Nephron progenitor cell (in vitro differentiated cells): ENCODE data around the gene OR5AP2.
"Not testable (repeated sequence)": the region's sequence is repeated elsewhere in the genome, so short reads cannot be mapped to it uniquely, and the experiment has no call there.

Source experiments
- DNase-seq: peaks from one replicate; pipeline ENCODE4 v3.0.0; 2021
- H3K27ac Mint-ChIP-seq: 2 replicates; pipeline ENCODE4 v1.8.0; 2021; ENCODE audit warnings: mild to moderate bottlenecking, moderate library complexity, mixed read lengths
- H3K27me3 Mint-ChIP-seq: 2 replicates; pipeline ENCODE4 v1.8.0; 2021; ENCODE audit warnings: mild to moderate bottlenecking, low read depth, mixed read lengths; ENCODE audit not compliant: poor library complexity
- H3K36me3 Mint-ChIP-seq: 2 replicates; pipeline ENCODE4 v1.8.0; 2021; ENCODE audit warnings: low read depth, mixed read lengths
- H3K4me1 Mint-ChIP-seq: 2 replicates; pipeline ENCODE4 v1.8.0; 2021; ENCODE audit warnings: mixed read lengths
- H3K4me3 Mint-ChIP-seq: 2 replicates; pipeline ENCODE4 v1.8.0; 2021; ENCODE audit warnings: mild to moderate bottlenecking, moderate library complexity, mixed read lengths
- H3K9me3 Mint-ChIP-seq: 2 replicates; pipeline ENCODE4 v1.8.0; 2021; ENCODE audit warnings: mild to moderate bottlenecking, moderate library complexity, mixed read lengths
- TF ChIP-seq, protein P1 (sequence below): fragments of 200-600 bp; sonication (generic); IDR thresholded peaks from 2 replicates; pipeline ENCODE4 v1.5.0; 2021; ENCODE audit warnings: antibody characterized with exemption

Gene OR5AP2

DNA sequence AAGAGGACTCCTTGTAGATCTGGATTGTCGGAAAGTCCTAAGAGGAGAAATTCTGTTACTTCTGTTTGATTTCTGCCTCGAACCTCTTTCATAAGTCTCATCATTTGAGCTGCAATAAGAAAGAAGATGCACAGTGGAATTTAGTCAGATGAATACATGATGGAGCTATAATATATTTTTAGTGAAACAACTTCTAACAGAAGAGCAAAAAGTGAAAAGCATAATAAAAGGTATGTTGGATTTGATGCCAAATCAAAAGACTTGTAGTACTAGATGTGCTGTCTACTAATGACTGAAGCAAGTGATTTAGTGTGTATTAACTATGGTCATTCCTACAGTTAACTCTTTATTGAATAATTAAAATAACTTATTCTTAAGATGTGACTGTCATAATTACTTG is at the start of gene OR5AP2:
OR5AP2 (minus strand) TSS at position 101 of the 400 bp plus-strand sequence; CDS start at position 101, 0 bp downstream.
- no peak for DNase-seq
- TF ChIP-seq, protein P1, sequence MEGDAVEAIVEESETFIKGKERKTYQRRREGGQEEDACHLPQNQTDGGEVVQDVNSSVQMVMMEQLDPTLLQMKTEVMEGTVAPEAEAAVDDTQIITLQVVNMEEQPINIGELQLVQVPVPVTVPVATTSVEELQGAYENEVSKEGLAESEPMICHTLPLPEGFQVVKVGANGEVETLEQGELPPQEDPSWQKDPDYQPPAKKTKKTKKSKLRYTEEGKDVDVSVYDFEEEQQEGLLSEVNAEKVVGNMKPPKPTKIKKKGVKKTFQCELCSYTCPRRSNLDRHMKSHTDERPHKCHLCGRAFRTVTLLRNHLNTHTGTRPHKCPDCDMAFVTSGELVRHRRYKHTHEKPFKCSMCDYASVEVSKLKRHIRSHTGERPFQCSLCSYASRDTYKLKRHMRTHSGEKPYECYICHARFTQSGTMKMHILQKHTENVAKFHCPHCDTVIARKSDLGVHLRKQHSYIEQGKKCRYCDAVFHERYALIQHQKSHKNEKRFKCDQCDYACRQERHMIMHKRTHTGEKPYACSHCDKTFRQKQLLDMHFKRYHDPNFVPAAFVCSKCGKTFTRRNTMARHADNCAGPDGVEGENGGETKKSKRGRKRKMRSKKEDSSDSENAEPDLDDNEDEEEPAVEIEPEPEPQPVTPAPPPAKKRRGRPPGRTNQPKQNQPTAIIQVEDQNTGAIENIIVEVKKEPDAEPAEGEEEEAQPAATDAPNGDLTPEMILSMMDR: no peak
- H3K27me3 Mint-ChIP-seq: no peaks in the 10 kb centered on the region
- no peak within 1 kb of the TSS for H3K4me3 Mint-ChIP-seq
- H3K4me1 Mint-ChIP-seq: no peaks in the 10 kb centered on the region
- no peaks in the 10 kb centered on the region for H3K36me3 Mint-ChIP-seq
- H3K27ac Mint-ChIP-seq: no peak within 1 kb of the TSS
- no peaks in the 10 kb centered on the region for H3K9me3 Mint-ChIP-seq

DNA sequence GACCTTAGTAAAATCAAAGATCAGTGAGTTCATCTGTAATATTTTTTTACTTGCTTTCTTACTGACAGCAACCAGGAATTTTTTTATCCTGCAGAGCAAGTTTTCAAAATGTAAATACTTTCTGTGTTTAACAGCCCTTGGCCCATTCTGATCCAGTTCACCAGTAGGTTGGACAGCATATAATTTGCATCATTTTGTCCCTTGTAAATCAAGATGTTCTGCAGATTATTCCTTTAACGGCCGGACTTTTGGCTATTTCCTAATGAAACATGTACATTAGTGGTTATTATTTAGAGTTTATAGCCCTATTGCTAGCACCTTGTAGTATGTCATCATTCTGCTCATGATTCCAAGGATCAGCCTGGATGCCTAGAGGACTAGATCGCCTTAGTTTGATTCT is 48.9 kb upstream of the OR5AP2 start:
- not testable (repeated sequence) for H3K4me3 Mint-ChIP-seq, DNase-seq, H3K9me3 Mint-ChIP-seq, H3K4me1 Mint-ChIP-seq, H3K36me3 Mint-ChIP-seq, H3K27me3 Mint-ChIP-seq, H3K27ac Mint-ChIP-seq

DNA sequence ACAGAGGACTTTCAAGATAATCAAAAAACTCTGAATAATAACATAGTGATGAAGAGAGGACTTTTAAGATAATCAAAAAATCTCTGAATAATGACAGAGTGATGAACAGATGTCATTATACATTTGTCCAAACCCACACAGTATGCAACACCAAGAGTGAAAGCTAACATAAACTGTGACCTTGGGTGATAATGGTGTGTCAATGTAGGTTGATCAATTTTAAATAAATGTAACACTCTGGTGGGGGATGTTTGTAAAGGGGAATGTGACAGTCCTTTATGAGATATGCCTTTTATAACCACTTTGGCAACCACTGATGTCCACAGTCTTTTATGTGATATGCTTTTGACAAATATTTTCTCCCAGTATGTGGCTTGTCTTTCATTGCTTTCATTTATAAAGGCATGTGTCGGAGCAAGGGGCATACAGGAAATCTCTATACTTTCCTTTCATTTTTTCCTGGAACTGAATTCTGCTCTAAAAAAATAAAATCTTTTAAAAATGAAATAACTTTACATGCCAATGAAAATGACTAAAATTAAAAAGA is 46.4 kb upstream of the OR5AP2 start:
- DNase-seq: no peak
- H3K27ac Mint-ChIP-seq: no peak overlapping the region
- H3K4me1 Mint-ChIP-seq: no peaks in the 10 kb centered on the region
- H3K27me3 Mint-ChIP-seq: peaks cover 3% of the 10 kb centered on the region
- no peaks in the 10 kb centered on the region for H3K9me3 Mint-ChIP-seq
- TF ChIP-seq, protein P1: no peak
- H3K4me3 Mint-ChIP-seq: no peak overlapping the region
- H3K36me3 Mint-ChIP-seq: no peaks in the 10 kb centered on the region

DNA sequence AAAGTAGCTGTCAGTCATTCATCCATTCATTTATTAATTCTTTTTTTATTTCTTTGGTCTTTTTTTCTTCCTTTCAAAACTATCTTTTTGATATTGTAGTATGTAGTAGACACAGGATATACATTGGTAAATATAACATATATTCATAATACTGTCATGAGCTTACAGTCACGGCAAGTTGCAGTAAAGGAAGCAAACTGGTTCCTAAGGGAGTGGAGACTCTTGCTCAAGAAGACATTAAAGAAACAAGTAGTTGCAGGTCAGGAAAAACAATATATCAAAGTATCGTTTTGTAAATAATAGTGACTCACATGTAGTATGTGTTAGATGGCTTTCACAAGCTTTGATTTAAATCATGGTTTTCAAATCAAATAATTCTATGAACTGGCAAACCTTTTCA is 28.7 kb upstream of the OR5AP2 start:
- DNase-seq: no peak
- Mint-ChIP-seq H3K36me3 (no peaks in the 10 kb centered on the region), H3K27me3 (peaks cover 3% of the 10 kb centered on the region), H3K4me1 (no peaks in the 10 kb centered on the region), H3K9me3 (no peaks in the 10 kb centered on the region), H3K27ac (no peak overlapping the region), H3K4me3 (no peak overlapping the region)
- TF ChIP-seq, protein P1: no peak

DNA sequence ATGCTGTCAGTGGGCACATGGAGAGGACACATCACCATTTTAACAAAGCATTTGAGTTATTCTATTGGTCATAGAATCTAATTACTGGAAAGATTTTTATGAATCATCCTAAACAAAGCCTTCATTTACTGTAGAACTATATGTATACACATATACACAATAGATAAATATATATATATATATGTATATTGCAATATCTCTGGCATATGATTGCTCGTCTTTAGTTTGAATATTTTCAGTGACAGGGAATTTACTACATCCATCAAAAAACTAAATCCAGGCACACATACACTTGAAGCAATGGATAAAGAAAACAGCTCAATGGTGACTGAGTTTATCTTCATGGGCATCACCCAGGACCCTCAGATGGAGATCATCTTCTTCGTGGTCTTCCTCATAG is 21.1 kb upstream of the OR5AP2 start, which contains the start of gene OR5AR1:
OR5AR1 (plus strand) TSS at position 301 of the 400 bp plus-strand sequence; CDS start at position 301, 0 bp downstream.
- no peak within 1 kb of the TSS for H3K4me3 Mint-ChIP-seq
- no peak within 1 kb of the TSS for H3K27ac Mint-ChIP-seq

DNA sequence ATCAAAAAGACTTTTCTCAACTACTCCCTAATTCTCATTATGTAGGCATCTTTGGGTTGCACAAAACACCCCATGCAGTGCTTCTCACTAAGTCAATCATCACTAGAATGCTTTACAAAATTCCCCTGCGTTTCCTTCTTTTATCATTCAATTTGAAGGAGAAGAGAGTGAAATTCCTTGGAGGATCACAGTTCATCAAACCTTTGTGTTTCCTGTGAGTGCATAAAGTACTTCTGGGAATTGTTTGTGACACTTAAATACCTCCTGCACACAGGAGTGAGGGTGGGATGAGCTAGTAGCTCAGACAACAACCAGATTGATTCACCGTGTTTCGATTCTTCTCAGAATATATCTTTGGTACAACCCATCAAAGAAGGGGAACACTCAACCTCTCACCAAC is 17.5 kb upstream of the OR5AP2 start:
- TF ChIP-seq, protein P1: no peak
- H3K36me3 Mint-ChIP-seq: no peaks in the 10 kb centered on the region
- H3K4me1 Mint-ChIP-seq: no peaks in the 10 kb centered on the region
- H3K9me3 Mint-ChIP-seq: peaks cover 7% of the 10 kb centered on the region
- peaks cover 3% of the 10 kb centered on the region for H3K27me3 Mint-ChIP-seq
- H3K4me3 Mint-ChIP-seq: no peak overlapping the region
- no peak for DNase-seq
- H3K27ac Mint-ChIP-seq: no peak overlapping the region

More for the DNA sequence above, 21.1 kb upstream of the OR5AP2 start, which contains the start of gene OR5AR1:
- H3K36me3 Mint-ChIP-seq: no peaks in the 10 kb centered on the region
- no peaks in the 10 kb centered on the region for H3K4me1 Mint-ChIP-seq
- H3K9me3 Mint-ChIP-seq: no peaks in the 10 kb centered on the region
- no peak for DNase-seq
- peaks cover 5% of the 10 kb centered on the region for H3K27me3 Mint-ChIP-seq
- TF ChIP-seq, protein P1: no peak
